Measurements from ENCODE around the gene XPC.
"Not testable (repeated sequence)": the region's sequence is repeated elsewhere in the genome, so short reads cannot be mapped to it uniquely, and the experiment has no call there.

The XPC gene

GRCh38 chr3:14178247-14179113 lies at the start of gene XPC, which contains the start of gene LSM3:
TSS of gene XPC (minus strand) at chr3:14178601. CDS start at chr3:14178568, 33 bp downstream.
TSS of gene LSM3 (plus strand) at chr3:14178817. CDS start at chr3:14178861, 44 bp downstream.
- DNase-seq, result peak; percentile 96

- no peak for DNase-seq
Observed at GRCh38 chr3:14227856-14228255, 49.5 kb upstream of the XPC start.

DNA sequence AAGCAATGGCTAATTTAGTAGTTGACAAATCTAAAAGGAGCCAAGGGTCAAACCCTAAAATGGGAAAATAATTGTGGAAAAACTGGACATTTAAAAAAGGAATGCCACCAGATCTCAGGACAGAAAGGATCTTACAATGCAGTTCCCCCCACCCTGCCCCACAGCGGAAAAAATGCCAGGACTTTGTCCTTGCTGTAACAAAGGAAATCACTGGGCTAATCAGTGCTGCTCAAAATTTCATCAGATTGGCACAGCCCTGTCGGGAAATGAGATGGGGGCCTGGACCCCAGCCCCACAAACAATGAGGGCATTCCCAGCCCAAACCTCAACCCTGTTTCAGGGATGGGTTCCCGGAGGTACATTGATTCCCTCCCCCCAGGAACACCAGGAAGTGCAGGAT lies 48.0 kb upstream of the XPC start:
- not testable (repeated sequence) for DNase-seq

DNA sequence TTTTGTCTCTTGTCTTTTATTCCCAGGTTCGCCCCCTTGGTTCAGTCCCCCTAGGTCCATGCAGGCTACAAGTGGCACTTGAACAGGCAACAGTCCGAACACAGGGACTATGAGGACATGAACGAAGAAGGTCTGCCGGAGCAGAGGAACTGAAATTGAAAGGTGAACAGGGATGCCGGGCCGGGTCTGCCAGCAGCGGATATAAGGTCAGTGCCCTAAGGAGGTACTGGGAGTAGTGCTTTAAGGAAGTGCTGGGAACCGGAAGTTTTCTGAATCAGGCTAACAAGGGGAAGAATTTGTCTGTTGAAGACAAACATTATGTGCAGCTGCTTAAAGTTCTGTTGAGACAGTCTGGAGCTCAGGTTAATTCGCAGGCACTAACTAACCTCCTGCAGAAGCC lies 47.0 kb upstream of the XPC start:
- DNase-seq, result no peak

DNA sequence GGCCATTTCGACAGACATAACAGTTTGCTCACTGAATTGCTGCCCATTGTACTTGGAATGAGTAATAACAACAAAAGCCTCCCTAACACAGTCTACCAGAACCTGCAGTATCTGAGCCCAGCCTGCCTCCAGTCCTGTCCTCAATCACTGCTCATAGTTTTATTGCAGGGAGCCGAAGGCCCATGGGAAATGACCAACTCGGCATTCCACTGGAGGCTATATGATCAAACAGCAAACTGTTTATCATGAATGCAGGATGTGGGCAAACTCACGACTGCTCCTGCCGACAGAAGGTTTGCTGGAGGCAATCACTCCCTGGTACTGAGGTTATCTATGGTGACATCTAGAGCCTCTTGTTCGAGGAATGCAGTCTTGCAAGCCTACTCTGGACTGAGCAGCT lies 46.5 kb upstream of the XPC start:
- no peak for DNase-seq

DNA sequence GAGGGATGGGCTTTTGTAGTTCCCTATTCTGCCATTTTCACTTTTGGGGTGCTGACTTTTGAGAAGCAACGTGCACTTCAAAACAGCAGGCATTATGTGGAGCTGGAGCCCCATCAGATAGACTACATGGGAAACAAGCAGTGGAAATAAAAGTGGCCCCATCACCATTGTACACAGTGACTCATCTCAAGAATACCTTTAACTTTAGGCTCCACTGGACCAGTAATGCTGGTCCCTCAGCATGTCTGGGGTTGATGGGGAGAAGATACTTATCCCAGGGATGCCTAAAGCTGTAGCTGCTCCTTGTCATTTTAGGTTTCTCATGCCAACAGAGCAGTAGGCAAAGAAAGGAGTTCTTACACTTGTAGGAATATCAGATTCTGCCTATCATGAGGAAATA lies 45.2 kb upstream of the XPC start:
- DNase-seq, result no peak

DNA sequence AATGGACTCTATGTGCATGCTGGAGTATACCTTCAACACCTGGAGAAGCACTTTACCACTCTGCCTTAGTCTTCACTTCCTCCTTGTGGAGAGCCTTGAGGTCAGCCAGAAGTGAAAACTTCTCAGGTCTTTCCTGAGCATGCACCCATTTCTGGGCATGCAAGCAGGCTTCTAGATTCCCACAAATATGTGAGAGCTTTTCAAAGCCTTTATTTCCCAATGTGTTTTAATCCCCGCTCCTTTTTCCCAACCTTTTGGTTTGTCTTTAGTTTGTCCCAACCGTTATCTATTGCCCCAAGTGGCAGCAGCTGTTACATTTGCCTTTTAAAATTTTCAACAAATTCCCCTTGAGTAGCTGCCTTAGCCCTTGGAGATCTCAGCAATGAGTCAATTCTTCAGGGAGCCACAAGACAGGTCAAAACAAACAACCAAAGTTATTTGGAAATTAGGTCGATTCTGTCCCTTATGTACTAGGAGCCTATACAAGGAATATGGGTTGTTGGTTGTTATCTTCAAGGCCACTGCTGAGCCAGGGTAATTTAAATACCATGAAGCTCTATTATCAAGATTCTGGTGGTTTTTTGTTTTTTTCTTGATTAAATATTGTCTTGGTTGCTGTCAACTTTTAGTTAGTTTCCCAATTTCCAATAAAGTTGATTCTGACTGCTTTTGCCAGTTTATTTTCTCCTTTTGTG lies 44.6 kb upstream of the XPC start:
- DNase-seq, result no peak

DNA sequence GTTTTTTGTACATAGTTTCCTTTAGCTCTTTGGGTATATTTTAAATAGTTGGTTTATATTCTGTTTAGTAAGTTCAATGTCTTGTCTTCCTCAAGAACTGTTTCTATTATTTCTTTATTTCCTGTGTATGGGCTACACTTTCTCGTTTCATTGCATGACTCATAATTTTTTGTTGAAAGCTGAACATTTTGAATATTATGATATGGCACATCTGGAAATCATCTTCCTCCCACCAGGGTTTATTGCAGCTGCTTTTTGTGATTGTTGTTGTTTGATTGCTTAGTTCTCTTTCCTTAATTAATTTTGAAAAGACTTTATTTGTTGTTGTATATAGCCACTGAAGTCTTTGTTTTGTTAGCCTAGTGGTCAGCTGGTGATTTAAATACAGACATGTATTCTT lies 44.1 kb upstream of the XPC start:
- DNase-seq, result no peak

- no peak for DNase-seq
Observed at GRCh38 chr3:14221902-14222301, 43.5 kb upstream of the XPC start.

GRCh38 chr3:14220933-14221332 lies 42.5 kb upstream of the XPC start:
- no peak for DNase-seq

GRCh38 chr3:14218355-14218754 lies 40.0 kb upstream of the XPC start:
- no peak for DNase-seq

DNA sequence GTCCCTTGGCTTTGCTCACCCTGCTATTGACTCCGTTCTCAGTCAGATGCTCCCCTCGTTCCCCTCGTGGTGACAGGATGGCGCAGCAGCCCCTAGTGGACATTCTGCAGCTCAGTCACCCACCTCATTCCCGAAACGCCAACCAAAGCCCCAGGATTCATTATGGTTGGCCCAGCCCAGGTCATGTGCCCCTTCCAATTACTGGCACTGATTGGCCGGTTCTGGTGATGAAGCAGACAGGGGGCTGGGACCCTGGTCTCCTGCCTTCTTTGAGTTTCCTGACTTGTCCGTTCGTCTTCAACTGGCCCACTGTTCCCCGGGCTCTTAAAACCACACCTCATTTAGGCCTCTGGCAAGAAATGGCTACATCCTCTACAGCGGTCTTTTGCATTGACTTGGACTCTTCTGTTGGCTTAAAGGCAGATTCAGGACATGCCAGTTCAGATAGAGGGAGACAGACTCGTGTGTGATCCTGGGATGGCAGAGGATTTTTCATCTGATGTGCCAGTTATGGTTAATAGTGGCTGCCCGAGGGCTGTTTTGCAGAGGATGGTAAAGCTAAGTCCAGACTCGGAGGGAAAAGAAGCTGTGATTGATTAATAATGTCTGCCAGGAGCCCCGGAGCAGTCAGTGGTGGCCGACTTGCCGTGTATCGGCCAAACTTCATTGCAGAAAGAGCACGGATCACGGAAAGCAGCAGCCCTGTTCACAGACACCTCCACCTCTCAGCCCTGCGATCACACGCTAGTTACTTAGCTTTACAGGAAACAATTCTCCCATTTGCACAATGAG lies 38.1 kb upstream of the XPC start:
- peak; percentile 57 for DNase-seq

DNA sequence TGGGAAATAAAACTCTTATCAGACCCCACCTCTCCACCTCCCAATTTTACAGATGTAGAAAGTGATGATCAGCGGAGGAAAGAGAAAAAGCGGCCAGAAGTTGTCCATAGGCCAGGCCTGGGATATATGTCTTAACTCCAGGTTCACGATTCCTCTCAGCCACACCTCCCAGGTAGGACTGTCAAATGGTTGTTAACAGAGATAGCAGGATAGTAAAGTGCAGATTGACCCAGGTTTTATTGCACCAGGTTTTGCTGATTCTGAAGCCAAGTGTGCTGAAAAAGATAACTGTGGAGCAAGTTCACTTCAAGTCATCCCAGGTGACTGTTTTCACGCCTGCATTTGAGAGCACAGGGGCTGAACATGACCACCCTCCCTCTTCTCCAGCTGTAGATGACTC lies 36.4 kb upstream of the XPC start:
- no peak for DNase-seq

DNA sequence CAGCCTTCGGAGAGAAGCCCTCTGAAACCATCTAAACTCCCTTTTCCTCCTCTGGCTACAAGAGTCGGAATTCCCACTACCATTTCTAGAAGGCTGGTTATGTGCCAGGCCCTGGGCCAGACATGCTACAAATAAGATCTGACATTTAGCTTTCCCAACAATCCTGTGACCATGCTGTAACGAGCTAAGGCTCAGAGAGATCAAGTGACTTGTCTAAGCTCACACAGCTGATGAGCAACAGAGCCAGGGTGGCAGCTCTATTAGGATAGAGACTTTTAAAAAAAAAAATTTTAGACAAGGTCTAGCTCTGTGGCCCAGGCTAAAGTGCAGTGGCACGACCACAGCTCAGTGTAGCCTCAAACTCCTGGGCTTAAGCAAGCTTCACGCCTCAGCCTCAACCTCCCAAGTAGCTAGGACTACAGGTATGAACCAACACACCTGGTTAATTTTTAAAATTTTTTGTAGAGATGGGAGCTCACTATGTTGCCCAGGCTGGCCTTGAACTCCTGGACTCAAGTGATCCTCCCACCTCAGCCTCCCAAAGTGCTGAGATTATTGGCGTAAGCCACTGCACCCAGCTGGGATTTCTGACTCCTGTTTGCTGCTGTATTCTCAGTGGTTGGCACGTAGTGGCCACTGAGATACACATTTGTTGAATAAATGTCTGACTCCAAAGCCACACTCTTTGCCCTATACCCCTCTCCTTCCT lies 34.8 kb upstream of the XPC start:
- DNase-seq, result no peak

GRCh38 chr3:14212032-14212431 lies 33.6 kb upstream of the XPC start:
- no peak for DNase-seq

GRCh38 chr3:14211621-14212020 lies 33.2 kb upstream of the XPC start:
- no peak for DNase-seq

DNA sequence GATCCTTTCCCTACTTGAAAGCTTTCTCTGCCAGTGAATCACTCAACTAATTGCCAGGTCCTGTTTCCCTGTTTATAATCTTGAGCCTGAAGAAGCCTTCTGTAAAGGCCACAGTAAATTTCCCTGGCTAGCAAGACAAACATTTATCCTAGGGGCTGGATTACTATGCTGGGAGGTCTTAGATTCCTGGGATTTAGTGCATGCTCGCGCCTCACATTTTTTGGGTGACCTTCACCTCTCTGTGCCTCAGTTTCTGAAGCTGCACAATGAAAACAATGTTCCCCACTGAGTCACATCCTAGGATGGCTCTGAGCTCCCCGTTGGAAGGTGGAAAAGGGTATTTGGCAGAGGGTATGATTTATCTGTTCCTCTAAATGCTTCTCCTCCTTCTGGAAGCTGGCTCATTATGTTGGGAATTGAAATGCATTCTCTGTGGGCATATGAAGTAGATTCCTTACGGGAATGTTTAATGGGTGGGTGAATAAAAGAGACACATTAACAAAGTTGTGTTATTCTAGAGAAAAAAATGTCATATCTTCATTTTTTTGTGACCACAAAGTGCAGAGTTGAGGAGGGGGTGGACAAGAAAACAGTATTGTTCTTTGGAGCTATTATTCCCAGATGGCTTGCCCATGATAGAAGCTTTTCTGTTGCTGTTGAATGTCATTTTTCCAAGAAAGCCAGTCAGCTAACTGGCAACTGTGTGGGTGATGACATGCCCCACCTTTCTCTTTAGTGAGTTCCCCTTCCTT lies 32.6 kb upstream of the XPC start:
- no peak for DNase-seq

DNA sequence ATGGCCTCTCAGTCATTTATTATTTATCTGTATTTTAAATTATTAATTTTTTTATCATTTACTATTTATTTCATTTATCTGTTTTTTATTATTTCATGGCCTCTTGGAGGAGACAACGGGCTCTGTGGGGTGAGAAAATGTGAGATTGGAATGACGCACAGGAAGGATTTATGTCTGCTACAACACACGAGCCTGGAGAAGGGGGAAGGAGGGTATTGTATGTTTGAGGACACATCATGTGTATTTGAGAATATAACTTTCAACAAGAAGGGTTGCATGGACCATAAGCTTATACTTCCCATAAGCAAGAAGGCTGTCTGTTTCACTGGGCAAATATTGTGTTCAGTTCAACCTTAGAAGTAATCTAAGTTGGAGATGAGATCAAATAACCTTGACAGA lies 31.9 kb upstream of the XPC start:
- no peak for DNase-seq

DNA sequence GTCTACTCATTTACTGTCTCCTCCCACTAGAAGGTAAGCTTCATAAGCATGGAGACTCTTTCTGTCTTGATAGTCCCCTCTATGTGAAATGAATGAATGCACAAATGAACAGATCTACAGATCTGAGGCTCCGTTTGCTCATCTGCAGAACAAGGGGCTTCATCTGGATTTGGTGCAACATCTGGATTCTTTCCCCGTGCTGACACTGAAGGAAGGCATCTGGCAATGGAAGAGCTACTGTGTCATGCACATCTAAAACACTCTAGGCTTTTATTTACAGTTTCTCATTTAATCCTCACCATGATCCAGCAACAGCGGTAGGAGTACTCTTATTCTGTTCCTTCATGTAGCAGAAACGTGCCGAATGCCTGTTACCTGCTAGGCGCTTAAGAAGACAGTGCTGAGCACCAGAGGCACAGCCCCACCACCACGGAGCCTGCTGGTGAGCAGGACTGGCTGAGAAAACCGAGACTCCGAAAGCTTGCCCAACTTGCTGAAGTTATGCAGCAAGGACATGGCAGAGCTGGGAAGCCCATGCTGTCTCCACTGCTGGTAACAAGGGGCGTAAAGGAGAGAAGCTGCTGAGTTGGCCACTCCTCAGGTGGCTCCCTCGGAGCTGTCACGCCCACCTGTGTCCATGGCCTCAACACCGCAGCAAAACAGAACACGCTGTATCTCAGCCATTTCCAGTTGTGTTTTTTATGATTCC lies 31.3 kb upstream of the XPC start:
- no peak for DNase-seq

DNA sequence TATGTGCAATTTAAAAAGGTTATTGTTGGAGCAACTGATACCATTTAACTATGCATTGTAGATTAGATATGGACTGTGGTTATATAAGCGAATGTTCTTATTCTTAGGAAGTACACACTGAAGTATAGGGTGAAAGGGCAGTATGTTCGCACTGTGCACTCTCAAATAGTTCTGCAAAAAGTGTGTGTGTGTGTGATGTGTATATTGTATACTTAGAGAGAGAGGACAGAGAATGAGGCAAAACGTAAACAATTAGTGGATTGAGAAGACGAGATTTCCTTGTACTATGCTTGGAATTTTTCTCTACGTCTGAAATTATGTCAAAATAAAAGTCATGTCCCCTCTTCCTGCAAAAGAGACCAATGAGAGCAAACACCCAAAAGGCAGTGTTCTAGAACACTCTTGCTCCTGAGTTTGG lies 30.6 kb upstream of the XPC start:
- no peak for DNase-seq

GRCh38 chr3:14208168-14208567 lies 29.8 kb upstream of the XPC start:
- DNase-seq, result no peak

All from stimulated activated CD4-positive, alpha-beta T cell treated with anti-CD3 and anti-CD28 coated beads, Interleukin-15, amount 100 ng/mL, for 24 hours (primary cell).